ENCODE measurements around the gene DLEC1.
"Not testable (repeated sequence)": the region's sequence is repeated elsewhere in the genome, so short reads cannot be mapped to it uniquely, and the experiment has no call there.

The DLEC1 gene

GRCh38 chr3:38018296-38019266 is 20.4 kb upstream of the DLEC1 start:
- no peak for DNase-seq

GRCh38 chr3:38019658-38020341 is 19.2 kb upstream of the DLEC1 start:
- DNase-seq: no peak

- DNase-seq: no peak
Measured at GRCh38 chr3:38020342-38020726, 18.7 kb upstream of the DLEC1 start.

- DNase-seq: no peak
Measured at GRCh38 chr3:38021196-38021595, 17.8 kb upstream of the DLEC1 start.

- no peak for DNase-seq
Measured at GRCh38 chr3:38022301-38022700, 16.7 kb upstream of the DLEC1 start.

- DNase-seq: no peak
Measured at GRCh38 chr3:38022896-38023709, 15.9 kb upstream of the DLEC1 start.

GRCh38 chr3:38026856-38027255 is 12.2 kb upstream of the DLEC1 start:
- no peak for DNase-seq

- no peak for DNase-seq
Measured at GRCh38 chr3:38027466-38028465, 11.2 kb upstream of the DLEC1 start.

- DNase-seq: no peak
Measured at GRCh38 chr3:38028621-38029361, 10.2 kb upstream of the DLEC1 start.

- DNase-seq: no peak
Measured at GRCh38 chr3:38029400-38030125, 9.4 kb upstream of the DLEC1 start, which contains the start of gene PLCD1. TSS of gene PLCD1 (minus strand) at chr3:38029642. CDS start at chr3:38029539, 103 bp downstream.

GRCh38 chr3:38030126-38031021 is 8.6 kb upstream of the DLEC1 start:
- DNase-seq: no peak

- DNase-seq: peak; percentile 48
Measured at GRCh38 chr3:38031022-38031994, 7.7 kb upstream of the DLEC1 start.

- DNase-seq: no peak
Measured at GRCh38 chr3:38032328-38032865, 6.6 kb upstream of the DLEC1 start.

- not testable (repeated sequence) for DNase-seq
Measured at GRCh38 chr3:38033586-38033985, 5.4 kb upstream of the DLEC1 start.

GRCh38 chr3:38034335-38034734 is 4.7 kb upstream of the DLEC1 start:
- DNase-seq: not testable (repeated sequence)

GRCh38 chr3:38036286-38036685 is 2.7 kb upstream of the DLEC1 start:
- DNase-seq: no peak

- no peak for DNase-seq
Measured at GRCh38 chr3:38036906-38037305, 2.1 kb upstream of the DLEC1 start.

GRCh38 chr3:38038447-38038911 is 529 bp upstream of the DLEC1 start:
- no peak for DNase-seq

Measured in activated T-cell treated with anti-CD3 and anti-CD28 coated beads for 4 hours (primary cell).